ENCODE data around the gene RMDN3. TPM values are rescaled to one million over a fixed set of nuclear protein-coding genes. Genes with fewer than 3 reads are reported as not detected.

The RMDN3 gene
- total and polyA plus RNA-seq, 4 donors, result 27.5 to 33.8 (median 30.2) TPM

DNA sequence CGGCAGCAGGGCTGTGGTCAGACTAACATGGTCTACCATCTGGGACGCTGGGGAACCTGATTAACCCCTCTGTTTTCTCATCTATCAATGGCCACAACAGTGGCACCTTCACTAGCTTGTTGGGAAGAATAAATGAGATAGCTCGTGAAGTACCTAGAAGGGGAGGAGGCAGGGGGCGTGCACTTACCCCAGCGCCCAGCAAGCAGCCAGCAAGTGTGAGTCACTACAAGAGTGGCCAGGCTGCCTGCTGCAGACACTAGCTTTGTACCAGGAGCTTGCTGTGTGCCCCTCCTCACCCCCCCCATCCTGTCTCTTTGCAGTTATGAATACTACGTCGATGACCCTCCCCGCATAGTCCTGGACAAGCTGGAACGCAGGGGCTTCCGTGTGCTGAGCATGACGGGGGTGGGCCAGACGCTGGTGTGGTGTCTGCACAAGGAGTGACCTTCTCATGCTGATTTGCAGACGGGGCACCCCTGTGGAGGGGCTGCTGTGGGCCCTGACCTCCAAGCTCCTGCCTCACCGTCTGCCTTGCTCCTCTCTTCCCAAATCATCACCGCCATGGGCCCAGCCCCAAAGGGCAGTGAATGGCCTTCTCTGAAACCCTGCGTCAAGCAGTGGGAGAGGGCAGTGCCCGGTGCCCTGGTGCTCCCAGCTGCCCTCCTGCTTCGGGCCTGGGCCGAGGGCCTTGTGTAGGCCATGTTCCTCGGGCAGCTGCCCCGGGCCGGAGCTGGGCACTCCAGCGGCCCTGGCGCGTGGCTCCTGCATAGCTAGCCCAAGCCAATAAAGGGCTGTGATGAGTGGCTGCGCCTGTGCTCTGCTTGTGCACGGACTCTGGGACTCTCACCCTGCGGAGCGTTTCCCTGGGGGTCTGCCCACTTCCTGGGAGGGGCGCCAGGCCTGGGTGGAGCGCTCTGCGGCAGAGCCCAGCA lies 12.1 kb upstream of the RMDN3 start:
- no peaks in the 10 kb centered on the region for H3K27me3 ChIP-seq (ENCODE audit: control insufficient read depth in 4 of 4, insufficient read depth in 4 of 4, low read length in 3 of 4)
- peaks cover 10 to 70% (median 42%) of the 10 kb centered on the region in 4 donors for H3K4me1 ChIP-seq (ENCODE audit: control insufficient read depth in 4 of 4, insufficient read depth in 4 of 4, low read length in 3 of 4)
- no peak for TF ChIP-seq EGR1 (IDR thresholded peaks at IDR 0.05; ENCODE audit: low read depth in 2 of 2)
- TF ChIP-seq, protein P1, sequence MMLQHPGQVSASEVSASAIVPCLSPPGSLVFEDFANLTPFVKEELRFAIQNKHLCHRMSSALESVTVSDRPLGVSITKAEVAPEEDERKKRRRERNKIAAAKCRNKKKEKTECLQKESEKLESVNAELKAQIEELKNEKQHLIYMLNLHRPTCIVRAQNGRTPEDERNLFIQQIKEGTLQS (IDR thresholded peaks at IDR 0.05), result no peak
- TF ChIP-seq, protein P2, sequence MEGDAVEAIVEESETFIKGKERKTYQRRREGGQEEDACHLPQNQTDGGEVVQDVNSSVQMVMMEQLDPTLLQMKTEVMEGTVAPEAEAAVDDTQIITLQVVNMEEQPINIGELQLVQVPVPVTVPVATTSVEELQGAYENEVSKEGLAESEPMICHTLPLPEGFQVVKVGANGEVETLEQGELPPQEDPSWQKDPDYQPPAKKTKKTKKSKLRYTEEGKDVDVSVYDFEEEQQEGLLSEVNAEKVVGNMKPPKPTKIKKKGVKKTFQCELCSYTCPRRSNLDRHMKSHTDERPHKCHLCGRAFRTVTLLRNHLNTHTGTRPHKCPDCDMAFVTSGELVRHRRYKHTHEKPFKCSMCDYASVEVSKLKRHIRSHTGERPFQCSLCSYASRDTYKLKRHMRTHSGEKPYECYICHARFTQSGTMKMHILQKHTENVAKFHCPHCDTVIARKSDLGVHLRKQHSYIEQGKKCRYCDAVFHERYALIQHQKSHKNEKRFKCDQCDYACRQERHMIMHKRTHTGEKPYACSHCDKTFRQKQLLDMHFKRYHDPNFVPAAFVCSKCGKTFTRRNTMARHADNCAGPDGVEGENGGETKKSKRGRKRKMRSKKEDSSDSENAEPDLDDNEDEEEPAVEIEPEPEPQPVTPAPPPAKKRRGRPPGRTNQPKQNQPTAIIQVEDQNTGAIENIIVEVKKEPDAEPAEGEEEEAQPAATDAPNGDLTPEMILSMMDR (IDR thresholded peaks at IDR 0.05; ENCODE audit: low read depth, low read length, missing input control), result no peak
- no peak for TF ChIP-seq FOXA1 (IDR thresholded peaks at IDR 0.05)
- TF ChIP-seq SP1 (IDR thresholded peaks at IDR 0.05), result no peak
- peaks cover 0 to 20% (median 5%) of the 10 kb centered on the region in 4 donors for H3K36me3 ChIP-seq (ENCODE audit: control insufficient read depth in 4 of 4, insufficient read depth in 3 of 4, low read depth in 1 of 4, low read length in 3 of 4)
- no peaks in the 10 kb centered on the region for H3K9me3 ChIP-seq (ENCODE audit: control insufficient read depth in 4 of 4, low read length in 3 of 4)
- H3K9ac ChIP-seq (ENCODE audit: low read depth in 1 of 2, low read length in 2 of 2), result no peak overlapping the region
- no peak overlapping the region for H3K27ac ChIP-seq (ENCODE audit: low read depth in 1 of 2, low read length in 2 of 2)
- DNase-seq (ENCODE audit: low spot score), result no peak
- H3K4me3 ChIP-seq (ENCODE audit: low read depth in 1 of 3, low read length in 3 of 3), result no peak overlapping the region
- 91% methylated on average over 32 of the region's 32 CpGs for WGBS

DNA sequence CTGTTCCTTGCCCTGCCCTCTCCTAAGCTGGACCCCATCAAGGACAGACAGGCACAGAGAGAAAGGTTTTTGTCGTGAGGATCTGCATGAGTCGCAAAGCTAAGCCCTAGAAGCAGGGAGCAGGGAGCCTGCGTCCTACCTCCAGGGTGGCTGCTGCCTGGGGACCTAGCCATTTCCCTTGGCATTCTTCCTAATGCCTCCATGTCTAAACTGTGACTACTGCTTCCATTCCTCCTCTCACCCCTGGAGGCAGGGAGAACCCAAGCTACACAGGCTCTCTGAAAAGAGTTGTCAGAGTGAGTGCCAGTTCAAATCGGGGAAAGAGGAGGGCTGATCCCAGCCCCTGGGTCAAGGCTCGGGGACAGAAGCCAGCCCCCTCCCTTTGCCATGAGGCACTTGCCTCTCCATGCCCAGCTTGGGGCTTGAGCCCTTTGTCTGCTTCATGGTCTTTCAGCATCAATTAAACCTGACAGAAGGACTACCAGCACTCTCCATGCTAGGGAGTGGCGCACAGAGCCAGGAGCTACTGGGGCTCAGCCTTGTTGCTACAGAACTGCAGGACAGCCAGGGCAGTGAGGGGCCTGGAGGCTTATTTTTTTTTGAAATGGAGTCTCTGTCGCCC lies 11.3 kb upstream of the RMDN3 start:
- Histone ChIP-seq H3K27me3 (ENCODE audit: control insufficient read depth in 4 of 4, insufficient read depth in 4 of 4, low read length in 3 of 4) (no peaks in the 10 kb centered on the region), H3K36me3 (ENCODE audit: control insufficient read depth in 4 of 4, insufficient read depth in 3 of 4, low read depth in 1 of 4, low read length in 3 of 4) (peaks cover 0 to 20% (median 5%) of the 10 kb centered on the region in 4 donors), H3K4me1 (ENCODE audit: control insufficient read depth in 4 of 4, insufficient read depth in 4 of 4, low read length in 3 of 4) (peaks cover 8 to 61% (median 34%) of the 10 kb centered on the region in 4 donors), H3K4me3 (ENCODE audit: low read depth in 1 of 3, low read length in 3 of 3) (no peak overlapping the region), H3K9me3 (ENCODE audit: control insufficient read depth in 4 of 4, low read length in 3 of 4) (no peaks in the 10 kb centered on the region), H3K27ac (ENCODE audit: low read depth in 1 of 2, low read length in 2 of 2) (peak overlapping the region in 1 of 2 donors; percentile 89), H3K9ac (ENCODE audit: low read depth in 1 of 2, low read length in 2 of 2) (no peak overlapping the region)
- no peak for TF ChIP-seq JUND (IDR thresholded peaks at IDR 0.05)
- no peak for TF ChIP-seq TAF1 (conservative IDR thresholded peaks at IDR 0.05)
- TF ChIP-seq GABPA (IDR thresholded peaks at IDR 0.05 in 1 of 2, conservative IDR thresholded peaks at IDR 0.05 in 1 of 2), result no peak
- no peak for TF ChIP-seq EGR1 (IDR thresholded peaks at IDR 0.05; ENCODE audit: low read depth in 2 of 2)
- no peak for TF ChIP-seq HNF4G (IDR thresholded peaks at IDR 0.05)
- no peak for TF ChIP-seq FOXA2 (IDR thresholded peaks at IDR 0.05)
- no peak for TF ChIP-seq FOXA1 (IDR thresholded peaks at IDR 0.05)
- TF ChIP-seq RXRA (IDR thresholded peaks at IDR 0.05), result no peak
- no peak for TF ChIP-seq HNF4A (conservative IDR thresholded peaks at IDR 0.05)
- TF ChIP-seq SP1 (IDR thresholded peaks at IDR 0.05), result no peak
- no peak for TF ChIP-seq RAD21 (IDR thresholded peaks at IDR 0.05)
- no peak for TF ChIP-seq NR2F2 (IDR thresholded peaks at IDR 0.05)
- no peak for TF ChIP-seq YY1 (IDR thresholded peaks at IDR 0.05)
- TF ChIP-seq, protein P3, sequence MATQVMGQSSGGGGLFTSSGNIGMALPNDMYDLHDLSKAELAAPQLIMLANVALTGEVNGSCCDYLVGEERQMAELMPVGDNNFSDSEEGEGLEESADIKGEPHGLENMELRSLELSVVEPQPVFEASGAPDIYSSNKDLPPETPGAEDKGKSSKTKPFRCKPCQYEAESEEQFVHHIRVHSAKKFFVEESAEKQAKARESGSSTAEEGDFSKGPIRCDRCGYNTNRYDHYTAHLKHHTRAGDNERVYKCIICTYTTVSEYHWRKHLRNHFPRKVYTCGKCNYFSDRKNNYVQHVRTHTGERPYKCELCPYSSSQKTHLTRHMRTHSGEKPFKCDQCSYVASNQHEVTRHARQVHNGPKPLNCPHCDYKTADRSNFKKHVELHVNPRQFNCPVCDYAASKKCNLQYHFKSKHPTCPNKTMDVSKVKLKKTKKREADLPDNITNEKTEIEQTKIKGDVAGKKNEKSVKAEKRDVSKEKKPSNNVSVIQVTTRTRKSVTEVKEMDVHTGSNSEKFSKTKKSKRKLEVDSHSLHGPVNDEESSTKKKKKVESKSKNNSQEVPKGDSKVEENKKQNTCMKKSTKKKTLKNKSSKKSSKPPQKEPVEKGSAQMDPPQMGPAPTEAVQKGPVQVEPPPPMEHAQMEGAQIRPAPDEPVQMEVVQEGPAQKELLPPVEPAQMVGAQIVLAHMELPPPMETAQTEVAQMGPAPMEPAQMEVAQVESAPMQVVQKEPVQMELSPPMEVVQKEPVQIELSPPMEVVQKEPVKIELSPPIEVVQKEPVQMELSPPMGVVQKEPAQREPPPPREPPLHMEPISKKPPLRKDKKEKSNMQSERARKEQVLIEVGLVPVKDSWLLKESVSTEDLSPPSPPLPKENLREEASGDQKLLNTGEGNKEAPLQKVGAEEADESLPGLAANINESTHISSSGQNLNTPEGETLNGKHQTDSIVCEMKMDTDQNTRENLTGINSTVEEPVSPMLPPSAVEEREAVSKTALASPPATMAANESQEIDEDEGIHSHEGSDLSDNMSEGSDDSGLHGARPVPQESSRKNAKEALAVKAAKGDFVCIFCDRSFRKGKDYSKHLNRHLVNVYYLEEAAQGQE (IDR thresholded peaks at IDR 0.05), result no peak
- DNase-seq (ENCODE audit: low spot score), result no peak
- WGBS, result 78% methylated on average over 7 of the region's 7 CpGs
